Measurements from ENCODE around the gene GLIPR1.

DNA sequence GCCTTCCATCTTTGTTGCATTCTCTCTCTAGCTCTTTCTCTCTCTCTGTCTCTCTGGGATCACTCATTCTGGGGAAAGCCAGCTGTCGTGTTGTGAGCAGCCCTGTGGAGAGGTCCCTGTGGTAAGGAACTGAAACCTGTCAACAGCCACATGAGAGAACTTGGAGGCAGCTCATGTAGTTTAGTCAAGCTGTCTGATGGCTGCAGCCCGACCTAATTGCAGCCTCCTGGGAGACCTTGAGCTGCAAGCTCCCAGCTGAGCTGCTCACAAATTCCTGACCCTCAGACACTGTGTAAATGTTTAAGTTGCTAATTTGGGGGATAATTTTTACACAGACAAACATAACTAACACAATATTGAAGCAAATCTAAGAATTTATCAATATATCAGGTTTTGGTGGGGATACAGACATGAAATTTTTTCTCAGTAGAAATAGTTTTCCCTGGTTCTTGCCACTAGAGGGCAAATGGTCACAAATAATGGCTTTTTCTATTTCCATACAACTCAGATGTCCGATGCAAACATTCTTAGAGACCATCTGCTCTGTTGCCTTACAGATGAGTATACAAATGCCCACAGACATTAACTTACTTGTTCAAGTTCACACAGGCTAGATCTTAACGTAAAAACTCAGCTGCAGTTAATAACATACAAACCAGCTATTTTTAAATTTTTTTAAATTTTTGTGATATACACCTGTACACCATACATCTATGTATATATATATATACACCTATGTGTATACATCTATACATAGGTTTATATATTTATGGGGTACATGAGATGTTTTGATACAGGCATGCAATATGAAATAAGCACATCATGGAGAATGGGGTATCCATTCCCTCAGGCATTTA lies 46.3 kb downstream of the GLIPR1 start:
- TF ChIP-seq CTCF (IDR thresholded peaks at IDR 0.05; ENCODE audit: low read depth, low read length): peak; percentile 79
- TF ChIP-seq EZH2phosphoT487 (IDR thresholded peaks at IDR 0.05; ENCODE audit: low read depth): no peak
